Measurements from ENCODE around the gene TFDP3. TPM values are rescaled to one million over a fixed set of nuclear protein-coding genes. Genes with fewer than 3 reads are reported as not detected.

TFDP3 gene
- total RNA-seq, 1 donor from 2014 or later, result not detected

DNA sequence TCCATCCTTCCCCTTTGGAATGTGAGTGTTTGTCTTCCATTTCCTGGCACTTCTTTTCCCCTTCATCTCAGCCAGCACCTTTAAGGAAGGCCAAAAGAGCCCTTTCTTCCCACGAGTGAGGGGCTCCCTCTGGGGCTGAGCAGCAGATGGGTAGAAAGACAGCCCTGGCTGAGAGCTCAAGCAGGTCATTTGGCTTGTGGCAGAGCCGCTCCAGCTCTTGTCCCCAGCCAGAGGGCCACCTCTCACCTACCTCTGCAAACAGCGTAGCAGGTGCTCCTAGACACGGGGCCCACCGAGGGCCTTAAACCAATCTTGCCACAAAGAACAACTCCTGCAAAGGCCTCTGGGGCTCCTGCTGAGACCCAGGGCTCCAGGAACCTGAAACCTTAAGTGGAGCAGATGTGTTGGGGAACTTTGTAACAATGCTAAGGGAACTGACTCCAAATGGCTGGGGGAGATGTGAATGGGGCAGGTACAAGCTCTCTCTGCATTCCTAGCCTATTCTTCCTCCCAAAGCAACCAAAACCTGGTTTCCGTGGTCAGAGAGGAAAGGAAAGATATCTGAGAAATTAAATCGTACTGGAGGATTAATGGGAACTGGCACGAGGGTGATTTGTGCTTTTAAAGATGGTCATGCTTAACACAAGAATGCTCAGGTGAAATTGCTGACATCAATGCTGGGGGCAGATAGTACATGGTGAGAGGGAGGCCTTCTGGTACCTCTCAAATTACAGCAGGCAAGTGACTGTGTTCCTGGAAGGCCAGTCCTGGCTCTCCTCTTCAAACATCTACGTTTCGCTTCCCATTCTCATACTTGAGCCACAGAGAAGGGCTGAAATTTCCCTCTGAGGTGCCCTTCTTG, 27.0 kb downstream of the TFDP3 start:
- Histone ChIP-seq H3K36me3 (no peaks in the 10 kb centered on the region), H3K27me3 (no peaks in the 10 kb centered on the region), H3K79me2 (ENCODE audit: low read depth) (no peaks in the 10 kb centered on the region), H3K9me3 (ENCODE audit: low read depth) (no peaks in the 10 kb centered on the region), H3K9ac (no peak overlapping the region), H3K27ac (no peak overlapping the region), H4K20me1 (ENCODE audit: low read depth) (no peaks in the 10 kb centered on the region), H3K4me2 (no peak overlapping the region), H3K4me1 (peaks cover 12% of the 10 kb centered on the region), H2AFZ (replicated peaks) (no peak overlapping the region), H3K4me3 (no peak overlapping the region), H3F3A (ENCODE audit: low read depth) (no peaks in the 10 kb centered on the region)
- peaks cover 6% of the 10 kb centered on the region for H3K4me1 Mint-ChIP-seq
- no peak for TF ChIP-seq EZH2phosphoT487 (IDR thresholded peaks at IDR 0.05)
- no peak for TF ChIP-seq EZH2 (IDR thresholded peaks at IDR 0.05)
- TF ChIP-seq, protein P1, sequence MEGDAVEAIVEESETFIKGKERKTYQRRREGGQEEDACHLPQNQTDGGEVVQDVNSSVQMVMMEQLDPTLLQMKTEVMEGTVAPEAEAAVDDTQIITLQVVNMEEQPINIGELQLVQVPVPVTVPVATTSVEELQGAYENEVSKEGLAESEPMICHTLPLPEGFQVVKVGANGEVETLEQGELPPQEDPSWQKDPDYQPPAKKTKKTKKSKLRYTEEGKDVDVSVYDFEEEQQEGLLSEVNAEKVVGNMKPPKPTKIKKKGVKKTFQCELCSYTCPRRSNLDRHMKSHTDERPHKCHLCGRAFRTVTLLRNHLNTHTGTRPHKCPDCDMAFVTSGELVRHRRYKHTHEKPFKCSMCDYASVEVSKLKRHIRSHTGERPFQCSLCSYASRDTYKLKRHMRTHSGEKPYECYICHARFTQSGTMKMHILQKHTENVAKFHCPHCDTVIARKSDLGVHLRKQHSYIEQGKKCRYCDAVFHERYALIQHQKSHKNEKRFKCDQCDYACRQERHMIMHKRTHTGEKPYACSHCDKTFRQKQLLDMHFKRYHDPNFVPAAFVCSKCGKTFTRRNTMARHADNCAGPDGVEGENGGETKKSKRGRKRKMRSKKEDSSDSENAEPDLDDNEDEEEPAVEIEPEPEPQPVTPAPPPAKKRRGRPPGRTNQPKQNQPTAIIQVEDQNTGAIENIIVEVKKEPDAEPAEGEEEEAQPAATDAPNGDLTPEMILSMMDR (IDR thresholded peaks at IDR 0.05), result no peak
- no peaks in the 10 kb centered on the region for H3K36me3 Mint-ChIP-seq
- H3K4me3 Mint-ChIP-seq, result no peak overlapping the region
- no peak overlapping the region for H3K27ac Mint-ChIP-seq
- no peaks in the 10 kb centered on the region for H3K9me3 Mint-ChIP-seq
- H3K27me3 Mint-ChIP-seq (ENCODE audit: insufficient read depth, low read depth), result peaks cover 10% of the 10 kb centered on the region
- DNase-seq (ENCODE audit: low spot score), result peak; percentile 9

DNA sequence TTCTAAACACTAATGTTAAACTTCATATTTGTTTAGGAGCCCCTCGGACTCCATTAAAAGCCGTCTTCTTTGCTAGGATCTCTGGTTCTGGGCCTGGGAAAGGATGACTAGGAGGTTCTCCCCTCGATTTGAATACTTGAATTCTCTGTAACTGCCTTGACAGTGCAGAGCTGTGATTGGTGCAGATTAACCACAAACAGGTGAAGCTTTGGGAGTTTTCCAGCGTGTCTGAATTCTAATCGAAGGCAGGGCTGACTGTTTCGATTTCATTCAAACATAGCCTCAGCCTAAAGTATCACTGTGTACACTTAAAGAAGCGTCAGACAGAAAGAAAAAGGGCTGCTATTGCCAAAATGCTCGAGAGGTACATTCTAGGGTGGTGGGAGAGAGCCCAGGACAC, 29.0 kb downstream of the TFDP3 start:
- H3K27ac Mint-ChIP-seq, result no peak overlapping the region
- H3K36me3 ChIP-seq, result no peaks in the 10 kb centered on the region
- no peaks in the 10 kb centered on the region for H3K79me2 ChIP-seq (ENCODE audit: low read depth)
- peaks cover 12% of the 10 kb centered on the region for H3K4me1 ChIP-seq
- TF ChIP-seq EZH2 (IDR thresholded peaks at IDR 0.05), result no peak
- TF ChIP-seq EZH2phosphoT487 (IDR thresholded peaks at IDR 0.05), result no peak
- TF ChIP-seq, protein P1 (IDR thresholded peaks at IDR 0.05), result no peak
- no peaks in the 10 kb centered on the region for H3K9me3 Mint-ChIP-seq
- no peaks in the 10 kb centered on the region for H3K9me3 ChIP-seq (ENCODE audit: low read depth)
- H3K36me3 Mint-ChIP-seq, result no peaks in the 10 kb centered on the region
- no peak overlapping the region for H3K4me2 ChIP-seq
- no peak overlapping the region for H3K4me3 ChIP-seq
- peaks cover 6% of the 10 kb centered on the region for H3K4me1 Mint-ChIP-seq
- H3K27me3 ChIP-seq, result no peaks in the 10 kb centered on the region
- H3K27me3 Mint-ChIP-seq (ENCODE audit: insufficient read depth, low read depth), result peaks cover 6% of the 10 kb centered on the region
- no peak for DNase-seq (ENCODE audit: low spot score)
- no peak overlapping the region for H3K9ac ChIP-seq
- H3K4me3 Mint-ChIP-seq, result no peak overlapping the region
- H3F3A ChIP-seq (ENCODE audit: low read depth), result no peaks in the 10 kb centered on the region
- H2AFZ ChIP-seq (replicated peaks), result no peak overlapping the region
- no peaks in the 10 kb centered on the region for H4K20me1 ChIP-seq (ENCODE audit: low read depth)
- H3K27ac ChIP-seq, result no peak overlapping the region

DNA sequence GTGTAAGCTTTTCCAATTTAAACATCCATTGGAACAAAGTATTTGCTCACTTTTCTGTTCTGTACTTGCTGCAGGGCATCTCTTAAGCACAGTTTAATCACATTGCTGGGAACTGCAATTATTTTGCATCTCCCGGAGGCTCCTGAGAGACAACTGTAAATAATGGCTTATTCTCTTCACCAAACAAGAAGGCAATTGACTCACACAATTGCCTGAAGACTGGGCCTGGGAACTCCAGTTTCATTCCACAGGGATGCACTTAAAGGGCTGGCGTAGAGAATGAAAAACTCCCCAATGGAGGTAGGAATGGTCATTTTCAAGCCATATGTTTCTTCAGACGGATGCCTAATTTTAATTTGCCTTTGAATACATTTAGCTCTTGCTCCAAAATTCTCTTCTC, 29.5 kb downstream of the TFDP3 start:
- no peak overlapping the region for H3K27ac Mint-ChIP-seq
- no peaks in the 10 kb centered on the region for H3F3A ChIP-seq (ENCODE audit: low read depth)
- H3K27me3 Mint-ChIP-seq (ENCODE audit: insufficient read depth, low read depth), result peaks cover 6% of the 10 kb centered on the region
- H3K4me2 ChIP-seq, result no peak overlapping the region
- H3K27me3 ChIP-seq, result no peaks in the 10 kb centered on the region
- H3K9ac ChIP-seq, result no peak overlapping the region
- no peak overlapping the region for H3K27ac ChIP-seq
- no peak overlapping the region for H3K4me3 ChIP-seq
- H3K79me2 ChIP-seq (ENCODE audit: low read depth), result no peaks in the 10 kb centered on the region
- H3K9me3 Mint-ChIP-seq, result no peaks in the 10 kb centered on the region
- TF ChIP-seq EZH2 (IDR thresholded peaks at IDR 0.05) (no peak), EZH2phosphoT487 (IDR thresholded peaks at IDR 0.05) (no peak)
- TF ChIP-seq, protein P1 (IDR thresholded peaks at IDR 0.05), result no peak
- H2AFZ ChIP-seq (replicated peaks), result no peak overlapping the region
- no peak overlapping the region for H3K4me3 Mint-ChIP-seq
- no peaks in the 10 kb centered on the region for H3K36me3 ChIP-seq
- no peak for DNase-seq (ENCODE audit: low spot score)
- peaks cover 12% of the 10 kb centered on the region for H3K4me1 ChIP-seq
- H3K9me3 ChIP-seq (ENCODE audit: low read depth), result no peaks in the 10 kb centered on the region
- H3K36me3 Mint-ChIP-seq, result no peaks in the 10 kb centered on the region
- H3K4me1 Mint-ChIP-seq, result peaks cover 6% of the 10 kb centered on the region
- no peaks in the 10 kb centered on the region for H4K20me1 ChIP-seq (ENCODE audit: low read depth)
